Keratinocyte (primary cell): ENCODE data around the gene FANCB. TPM values are rescaled to one million over a fixed set of nuclear protein-coding genes. Genes with fewer than 3 reads are reported as not detected.

Experiments
- DNase-seq: peaks from one replicate; pipeline ENCODE4 v3.0.0-alpha.2; 2011; ENCODE audit warnings: low read depth, missing footprints, low spot score
- FAIRE-seq: peaks from 2 replicates; lab custom pipeline; 2011; peaks lifted over from hg19 to GRCh38; lab: Jason Lieb, UNC
- H2AFZ ChIP-seq: 2 replicates; pipeline ENCODE4 v1.6.0; 2012; ENCODE audit warnings: low read length, control low read depth, inconsistent platforms; ENCODE audit not compliant: control insufficient read depth
- H3K27ac ChIP-seq: 2 replicates; pipeline ENCODE4 v1.5.1; 2011; ENCODE audit warnings: low read length; ENCODE audit not compliant: control insufficient read depth, insufficient read depth
- H3K27me3 ChIP-seq: 3 replicates; pipeline ENCODE4 v1.6.0; 2011; ENCODE audit warnings: low read length; ENCODE audit not compliant: control insufficient read depth, insufficient read depth; ENCODE audit errors: extremely low read depth
- H3K36me3 ChIP-seq, 2 experiments: 2 replicates in 1 of 2; 3 replicates in 1 of 2; pipeline ENCODE4 v1.5.1; 2011; ENCODE audit warnings: low read length in 2 of 2, mild to moderate bottlenecking in 1 of 2; ENCODE audit not compliant: control insufficient read depth in 2 of 2, insufficient read depth in 2 of 2; ENCODE audit errors: extremely low read depth in 1 of 2
- H3K4me1 ChIP-seq: 3 replicates; pipeline ENCODE4 v1.5.1; 2011; ENCODE audit warnings: low read length; ENCODE audit not compliant: control insufficient read depth, insufficient read depth; ENCODE audit errors: extremely low read depth
- H3K4me2 ChIP-seq: 3 replicates; pipeline ENCODE4 v1.6.0; 2011; ENCODE audit warnings: low read depth, low read length; ENCODE audit not compliant: control insufficient read depth, insufficient read depth; ENCODE audit errors: extremely low read depth
- H3K4me3 ChIP-seq, 3 experiments: fragments of 200-600 bp in 1 of 3; sonication (generic) in 1 of 3; 2 replicates in 2 of 3; 3 replicates in 1 of 3; pipeline ENCODE4 v1.5.1; 2011 to 2016; ENCODE audit warnings: low read length in 3 of 3, mild to moderate bottlenecking in 3 of 3, control low read depth in 2 of 3, inconsistent platforms in 1 of 3, low read depth in 1 of 3, mixed read lengths in 1 of 3, mixed run types in 1 of 3, moderate library complexity in 1 of 3; ENCODE audit not compliant: control insufficient read depth in 2 of 3, insufficient read depth in 2 of 3; ENCODE audit errors: extremely low read depth in 1 of 3
- H3K79me2 ChIP-seq: 2 replicates; pipeline ENCODE4 v1.6.0; 2012; ENCODE audit warnings: low read length; ENCODE audit not compliant: control insufficient read depth, insufficient read depth
- H3K9ac ChIP-seq: 3 replicates; pipeline ENCODE4 v1.6.0; 2011; ENCODE audit warnings: low read length; ENCODE audit not compliant: control insufficient read depth, insufficient read depth; ENCODE audit errors: extremely low read depth
- H3K9me1 ChIP-seq: 3 replicates; pipeline ENCODE4 v1.6.0; 2011; ENCODE audit warnings: low read length; ENCODE audit not compliant: control insufficient read depth, insufficient read depth; ENCODE audit errors: extremely low read depth
- H3K9me3 ChIP-seq: 2 replicates; pipeline ENCODE4 v1.5.1; 2012; ENCODE audit warnings: low read depth, low read length; ENCODE audit not compliant: control insufficient read depth
- H4K20me1 ChIP-seq: 3 replicates; pipeline ENCODE4 v1.6.0; 2011; ENCODE audit warnings: low read length; ENCODE audit not compliant: control insufficient read depth, insufficient read depth; ENCODE audit errors: extremely low read depth
- CTCF ChIP-seq, 3 experiments: IDR thresholded peaks in 1 of 3; conservative IDR thresholded peaks in 1 of 3; optimal IDR thresholded peaks in 1 of 3; 2 replicates in 2 of 3; 3 replicates in 1 of 3; pipeline versions ENCODE3 to v1.5.1; 2011; ENCODE audit warnings: low read length in 3 of 3, mild to moderate bottlenecking in 3 of 3, moderate library complexity in 2 of 3, control low read depth in 1 of 3, inconsistent platforms in 1 of 3; ENCODE audit not compliant: insufficient read depth in 2 of 3; ENCODE audit errors: extremely low read depth in 1 of 3
- EZH2 ChIP-seq: IDR thresholded peaks from one replicate; pipeline ENCODE4 v1.6.1; 2012; ENCODE audit warnings: inconsistent platforms, mild to moderate bottlenecking, low read length, moderate library complexity
- dilution Hi-C: fragments of 300-500 bp; cut with MboI; formaldehyde crosslinking; loops from one replicate; pipeline ENCODE4 v1.7.0; 2020; ENCODE audit warnings: low sequenced_read_pairs; ENCODE audit not compliant: extremely low pct_ligation_motif_present
- polyA plus RNA-seq, 5 experiments: library from polyadenylated mRNA; depleted of rRNA in 3 of 5; stranded (reverse) in 3 of 5; stranded (forward) in 1 of 5; unstranded in 1 of 5; fragments of >200 nt; gene quantifications; 1 replicate in 1 of 5; 2 replicates in 3 of 5; 3 replicates in 1 of 5; pipeline versions ENCODE4 v1.2.1 to v1.2.3, GENCODE V29; 2011 to 2012; ENCODE audit warnings: missing spikeins in 2 of 5, low read depth in 1 of 5, low replicate concordance in 1 of 5

The FANCB gene
- polyA plus RNA-seq, 1 donor (not counting 4 experiments of a cell fraction or from before 2014, with no cell fraction given): 3.9 TPM

- TF ChIP-seq CTCF (optimal IDR thresholded peaks at IDR 0.05 in 1 of 3, IDR thresholded peaks at IDR 0.05 in 1 of 3, conservative IDR thresholded peaks at IDR 0.05 in 1 of 3; ENCODE audit: extremely low read depth in 1 of 3, insufficient read depth in 2 of 3, low read length in 3 of 3) (no peak), EZH2 (no peak)
- Histone ChIP-seq H3K9me1 (no peaks in the 10 kb centered on the region), H3K4me1 (peaks cover 5% of the 10 kb centered on the region), H4K20me1 (no peaks in the 10 kb centered on the region), H2AFZ (no peak overlapping the region), H3K4me3 (peak overlapping the region in 2 of 3 experiments; percentile 30 to 56), H3K79me2 (peaks cover 34% of the 10 kb centered on the region), H3K9ac (no peak overlapping the region), H3K9me3 (no peaks in the 10 kb centered on the region), H3K27ac (no peak overlapping the region), H3K4me2 (peak overlapping the region; percentile 70), H3K27me3 (no peaks in the 10 kb centered on the region), H3K36me3 (no peaks in the 10 kb centered on the region)
- FAIRE-seq: no peak
- dilution Hi-C loops: no loop called here
- DNase-seq: no peak
Measured at GRCh38 chrX:14871767-14872166, 1.1 kb downstream of the FANCB start.

GRCh38 chrX:14865201-14865600 lies 7.7 kb downstream of the FANCB start:
- Histone ChIP-seq H3K4me3 (no peak overlapping the region), H3K9me1 (no peaks in the 10 kb centered on the region), H3K4me1 (no peaks in the 10 kb centered on the region), H3K79me2 (peaks cover 13% of the 10 kb centered on the region), H4K20me1 (no peaks in the 10 kb centered on the region), H3K27me3 (no peaks in the 10 kb centered on the region), H3K36me3 (no peaks in the 10 kb centered on the region), H3K9me3 (no peaks in the 10 kb centered on the region), H2AFZ (no peak overlapping the region), H3K4me2 (no peak overlapping the region), H3K27ac (no peak overlapping the region), H3K9ac (no peak overlapping the region)
- TF ChIP-seq EZH2: no peak
- TF ChIP-seq CTCF (optimal IDR thresholded peaks at IDR 0.05 in 1 of 3, IDR thresholded peaks at IDR 0.05 in 1 of 3, conservative IDR thresholded peaks at IDR 0.05 in 1 of 3; ENCODE audit: extremely low read depth in 1 of 3, insufficient read depth in 2 of 3, low read length in 3 of 3): no peak
- dilution Hi-C loops: no loop called here
- FAIRE-seq (no peak), DNase-seq (no peak)
